Heart left ventricle (tissue), 13 donors: ENCODE measurements around the gene TDRD10.

ENCODE experiments used
- POLR2A ChIP-seq, 2 donors: fragments of 450-650 bp; IDR thresholded peaks; one replicate each; pipeline ENCODE4 v1.6.1; 2017; ENCODE audit warnings: antibody characterized with exemption in 2 of 2, mild to moderate bottlenecking in 2 of 2, moderate library complexity in 2 of 2
- TF ChIP-seq, protein P1 (sequence below), 12 donors: fragments of 200-600 bp; sonication (generic) in 4 of 12; IDR thresholded peaks; one replicate each; pipeline versions ENCODE4 v1.5.0 to v1.8.0; 2018 to 2022; ENCODE audit warnings: antibody characterized with exemption in 12 of 12, mild to moderate bottlenecking in 5 of 12
- donor health status: ischemic (EF 13 %, LVEDD 7.1; RV severe dilation, severe dysfunction).
- donor health status: DM: no; HTN: yes; CAD: no.
- donor health status: DM: no; HTN: no; CAD: no.
- donor health status: ischemic (EF 25% LVEDD 6.9; RV normal size, moderate dysfunction).
- donor health status: ischemic (EF 25% LVEDD 5.7; RV mildly dilated, moderate dysfunction).
- donor health status: ischemic (EF 35%, LVEDD 5.7; RV mildly dilated, moderate dysfunction).
- donor health status: nonischemic (EF 11% LVEDD 7.7; RV severe dilation, severe dysfunction).
- donor health status: DM: yes; HTN: yes; CAD: no.
- donor health status: PGD.
- donor health status: ischemic (EF 29% LVEDD 5.4; RV normal size, mild dysfunction).
- donor health status: nonischemic (EF 23%, LVEDD 6.1; RV moderate dilation, normal function).

DNA sequence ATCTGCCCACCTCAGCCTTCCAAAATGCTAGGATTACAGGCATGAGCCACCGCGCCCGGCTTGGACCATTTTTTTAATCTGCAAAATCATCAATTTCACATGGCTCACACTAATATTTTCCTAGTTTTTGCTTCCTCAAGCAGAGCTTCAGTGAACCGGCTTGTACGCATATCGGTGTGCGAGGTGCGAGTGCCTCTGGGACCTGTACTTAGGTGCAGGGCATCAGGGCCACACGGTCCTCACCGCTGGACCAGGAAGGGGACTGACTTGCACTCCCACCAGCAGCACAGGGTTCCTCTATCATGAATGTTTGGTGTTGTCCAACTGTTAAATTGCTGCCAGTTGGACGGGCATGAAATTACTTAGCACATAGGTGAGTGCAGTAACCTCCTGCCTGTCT lies 15.6 kb downstream of the TDRD10 start:
- TF ChIP-seq, protein P1, sequence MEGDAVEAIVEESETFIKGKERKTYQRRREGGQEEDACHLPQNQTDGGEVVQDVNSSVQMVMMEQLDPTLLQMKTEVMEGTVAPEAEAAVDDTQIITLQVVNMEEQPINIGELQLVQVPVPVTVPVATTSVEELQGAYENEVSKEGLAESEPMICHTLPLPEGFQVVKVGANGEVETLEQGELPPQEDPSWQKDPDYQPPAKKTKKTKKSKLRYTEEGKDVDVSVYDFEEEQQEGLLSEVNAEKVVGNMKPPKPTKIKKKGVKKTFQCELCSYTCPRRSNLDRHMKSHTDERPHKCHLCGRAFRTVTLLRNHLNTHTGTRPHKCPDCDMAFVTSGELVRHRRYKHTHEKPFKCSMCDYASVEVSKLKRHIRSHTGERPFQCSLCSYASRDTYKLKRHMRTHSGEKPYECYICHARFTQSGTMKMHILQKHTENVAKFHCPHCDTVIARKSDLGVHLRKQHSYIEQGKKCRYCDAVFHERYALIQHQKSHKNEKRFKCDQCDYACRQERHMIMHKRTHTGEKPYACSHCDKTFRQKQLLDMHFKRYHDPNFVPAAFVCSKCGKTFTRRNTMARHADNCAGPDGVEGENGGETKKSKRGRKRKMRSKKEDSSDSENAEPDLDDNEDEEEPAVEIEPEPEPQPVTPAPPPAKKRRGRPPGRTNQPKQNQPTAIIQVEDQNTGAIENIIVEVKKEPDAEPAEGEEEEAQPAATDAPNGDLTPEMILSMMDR (IDR thresholded peaks at IDR 0.05), result no peak
- no peak for TF ChIP-seq POLR2A (IDR thresholded peaks at IDR 0.05)
